A549 (cell line): ENCODE data around the gene TMEM250.

Experiments used
- CBX2 ChIP-seq: fragments of 200-600 bp; sonication (generic); IDR thresholded peaks from 2 replicates; pipeline ENCODE4 v1.6.1; 2016; ENCODE audit warnings: low read depth, mild to moderate bottlenecking, borderline replicate concordance
- CHD4 ChIP-seq: fragments of 200-600 bp; sonication (generic); IDR thresholded peaks from 2 replicates; pipeline ENCODE4 v1.6.1; 2016; ENCODE audit warnings: antibody characterized with exemption, mild to moderate bottlenecking, borderline replicate concordance
- EP300 ChIP-seq, 2 experiments: fragments of >200 bp; sonication (Bioruptor Twin); formaldehyde crosslinking; IDR thresholded peaks; 2 replicates in 1 of 2; 3 replicates in 1 of 2; pipeline ENCODE4 v1.6.1; 2016 to 2017
- HDAC2 ChIP-seq: fragments of 200-600 bp; sonication (generic); IDR thresholded peaks from 2 replicates; pipeline ENCODE4 v1.6.1; 2016
- HOXB13 ChIP-seq: fragments of 250-450 bp; sonication (Bioruptor Pico); IDR thresholded peaks from 2 replicates; pipeline ENCODE4 v1.5.0; 2020; ENCODE audit warnings: low read depth, mild to moderate bottlenecking, moderate library complexity
- POLR2A ChIP-seq: IDR thresholded peaks from 2 replicates; pipeline ENCODE4 v1.6.1; 2012; ENCODE audit warnings: mild to moderate bottlenecking, low read length
- RARB ChIP-seq: fragments of 250-450 bp; sonication (Bioruptor Pico); IDR thresholded peaks from 2 replicates; pipeline ENCODE4 v1.8.0; 2021; ENCODE audit warnings: mild to moderate bottlenecking, moderate library complexity
- RCOR1 ChIP-seq: fragments of 150-350 bp; IDR thresholded peaks from 2 replicates; pipeline ENCODE4 v1.6.1; 2014; ENCODE audit warnings: antibody characterized with exemption, low read length, low read depth
- RFX5 ChIP-seq: fragments of 450-650 bp; IDR thresholded peaks from 2 replicates; pipeline ENCODE4 v1.7.1; 2014; ENCODE audit warnings: antibody characterized with exemption, mild to moderate bottlenecking, moderate library complexity
- SMC3 ChIP-seq: fragments of >200 bp; sonication (Bioruptor Twin); formaldehyde crosslinking; IDR thresholded peaks from 3 replicates; pipeline ENCODE4 v1.6.1; 2018; ENCODE audit warnings: inconsistent platforms
- TF ChIP-seq, protein P1 (sequence below): fragments of >200 bp; sonication (Bioruptor Twin); formaldehyde crosslinking; IDR thresholded peaks from 3 replicates; pipeline ENCODE4 v1.5.1; 2016
- TF ChIP-seq, protein P2 (sequence below): fragments of 200-600 bp; sonication (generic); IDR thresholded peaks from 2 replicates; pipeline ENCODE4 v1.6.1; 2016; ENCODE audit warnings: antibody characterized with exemption, mild to moderate bottlenecking, moderate library complexity
- TF ChIP-seq, protein P3 (sequence below): fragments of 450-650 bp; IDR thresholded peaks from 2 replicates; pipeline ENCODE4 v1.6.1; 2014; ENCODE audit warnings: antibody characterized with exemption

DNA sequence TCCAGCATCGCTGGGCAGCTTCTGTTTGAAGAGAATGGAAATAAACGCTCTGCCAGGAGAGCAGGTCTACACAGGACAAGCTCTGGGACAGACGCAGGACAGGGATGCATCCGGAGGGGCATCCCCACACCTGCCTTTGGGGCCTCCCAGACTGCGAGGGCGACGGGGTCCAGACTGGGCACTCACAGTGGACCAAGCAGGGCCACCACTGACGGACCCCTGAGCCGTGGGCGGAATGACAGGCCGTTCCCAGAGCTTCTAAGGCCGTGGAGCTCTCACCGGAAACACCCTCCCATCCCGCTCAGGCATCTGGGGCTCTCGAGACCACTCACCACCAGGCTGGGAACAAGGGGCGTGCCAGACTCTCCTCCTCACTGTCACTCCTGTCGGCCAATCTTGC is 10.5 kb upstream of the TMEM250 start:
- TF ChIP-seq, protein P1, sequence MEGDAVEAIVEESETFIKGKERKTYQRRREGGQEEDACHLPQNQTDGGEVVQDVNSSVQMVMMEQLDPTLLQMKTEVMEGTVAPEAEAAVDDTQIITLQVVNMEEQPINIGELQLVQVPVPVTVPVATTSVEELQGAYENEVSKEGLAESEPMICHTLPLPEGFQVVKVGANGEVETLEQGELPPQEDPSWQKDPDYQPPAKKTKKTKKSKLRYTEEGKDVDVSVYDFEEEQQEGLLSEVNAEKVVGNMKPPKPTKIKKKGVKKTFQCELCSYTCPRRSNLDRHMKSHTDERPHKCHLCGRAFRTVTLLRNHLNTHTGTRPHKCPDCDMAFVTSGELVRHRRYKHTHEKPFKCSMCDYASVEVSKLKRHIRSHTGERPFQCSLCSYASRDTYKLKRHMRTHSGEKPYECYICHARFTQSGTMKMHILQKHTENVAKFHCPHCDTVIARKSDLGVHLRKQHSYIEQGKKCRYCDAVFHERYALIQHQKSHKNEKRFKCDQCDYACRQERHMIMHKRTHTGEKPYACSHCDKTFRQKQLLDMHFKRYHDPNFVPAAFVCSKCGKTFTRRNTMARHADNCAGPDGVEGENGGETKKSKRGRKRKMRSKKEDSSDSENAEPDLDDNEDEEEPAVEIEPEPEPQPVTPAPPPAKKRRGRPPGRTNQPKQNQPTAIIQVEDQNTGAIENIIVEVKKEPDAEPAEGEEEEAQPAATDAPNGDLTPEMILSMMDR = no peak
- TF ChIP-seq, protein P2, sequence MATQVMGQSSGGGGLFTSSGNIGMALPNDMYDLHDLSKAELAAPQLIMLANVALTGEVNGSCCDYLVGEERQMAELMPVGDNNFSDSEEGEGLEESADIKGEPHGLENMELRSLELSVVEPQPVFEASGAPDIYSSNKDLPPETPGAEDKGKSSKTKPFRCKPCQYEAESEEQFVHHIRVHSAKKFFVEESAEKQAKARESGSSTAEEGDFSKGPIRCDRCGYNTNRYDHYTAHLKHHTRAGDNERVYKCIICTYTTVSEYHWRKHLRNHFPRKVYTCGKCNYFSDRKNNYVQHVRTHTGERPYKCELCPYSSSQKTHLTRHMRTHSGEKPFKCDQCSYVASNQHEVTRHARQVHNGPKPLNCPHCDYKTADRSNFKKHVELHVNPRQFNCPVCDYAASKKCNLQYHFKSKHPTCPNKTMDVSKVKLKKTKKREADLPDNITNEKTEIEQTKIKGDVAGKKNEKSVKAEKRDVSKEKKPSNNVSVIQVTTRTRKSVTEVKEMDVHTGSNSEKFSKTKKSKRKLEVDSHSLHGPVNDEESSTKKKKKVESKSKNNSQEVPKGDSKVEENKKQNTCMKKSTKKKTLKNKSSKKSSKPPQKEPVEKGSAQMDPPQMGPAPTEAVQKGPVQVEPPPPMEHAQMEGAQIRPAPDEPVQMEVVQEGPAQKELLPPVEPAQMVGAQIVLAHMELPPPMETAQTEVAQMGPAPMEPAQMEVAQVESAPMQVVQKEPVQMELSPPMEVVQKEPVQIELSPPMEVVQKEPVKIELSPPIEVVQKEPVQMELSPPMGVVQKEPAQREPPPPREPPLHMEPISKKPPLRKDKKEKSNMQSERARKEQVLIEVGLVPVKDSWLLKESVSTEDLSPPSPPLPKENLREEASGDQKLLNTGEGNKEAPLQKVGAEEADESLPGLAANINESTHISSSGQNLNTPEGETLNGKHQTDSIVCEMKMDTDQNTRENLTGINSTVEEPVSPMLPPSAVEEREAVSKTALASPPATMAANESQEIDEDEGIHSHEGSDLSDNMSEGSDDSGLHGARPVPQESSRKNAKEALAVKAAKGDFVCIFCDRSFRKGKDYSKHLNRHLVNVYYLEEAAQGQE = no peak
- TF ChIP-seq RFX5 (no peak), POLR2A (no peak), RARB (CRISPR knock-in tag) (no peak), SMC3 (no peak), CBX2 (no peak), CHD4 (no peak), EP300 (IDR thresholded peaks at IDR 0.05) (no peak), RCOR1 (no peak), HOXB13 (CRISPR knock-in tag) (no peak), HDAC2 (no peak)
- TF ChIP-seq, protein P3, sequence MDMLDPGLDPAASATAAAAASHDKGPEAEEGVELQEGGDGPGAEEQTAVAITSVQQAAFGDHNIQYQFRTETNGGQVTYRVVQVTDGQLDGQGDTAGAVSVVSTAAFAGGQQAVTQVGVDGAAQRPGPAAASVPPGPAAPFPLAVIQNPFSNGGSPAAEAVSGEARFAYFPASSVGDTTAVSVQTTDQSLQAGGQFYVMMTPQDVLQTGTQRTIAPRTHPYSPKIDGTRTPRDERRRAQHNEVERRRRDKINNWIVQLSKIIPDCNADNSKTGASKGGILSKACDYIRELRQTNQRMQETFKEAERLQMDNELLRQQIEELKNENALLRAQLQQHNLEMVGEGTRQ = no peak
